ENCODE results near the gene CSPG4.

Gene CSPG4

GRCh38 chr15:75733761-75734651, 21.4 kb upstream of the CSPG4 start:
- Histone ChIP-seq H3K27me3 (ENCODE audit: insufficient read depth, low read length) (0 out of 2 replicates have a peak, but pooled peaks cover 4% of the 10 kb centered on the region), H3F3A (ENCODE audit: insufficient read depth, low read length) (no peaks in the 10 kb centered on the region), H3K79me2 (ENCODE audit: insufficient read depth, low read length) (no peaks in the 10 kb centered on the region), H3K9me3 (ENCODE audit: low read length) (no peaks in the 10 kb centered on the region), H3K4me3 (ENCODE audit: low read depth, low read length, poor library complexity, severe bottlenecking) (no peak overlapping the region), H4K20me1 (ENCODE audit: insufficient read depth, low read length) (no peaks in the 10 kb centered on the region), H3K9ac (ENCODE audit: low read length) (no peak overlapping the region), H2AFZ (ENCODE audit: low read length) (no peak overlapping the region), H3K4me1 (ENCODE audit: insufficient read depth, low read length, severe bottlenecking) (peaks cover 11% of the 10 kb centered on the region), H3K36me3 (ENCODE audit: insufficient read depth, low read length) (no peaks in the 10 kb centered on the region), H3K4me2 (ENCODE audit: low read length) (no peak overlapping the region), H3K9me2 (ENCODE audit: low read depth, low read length) (no peaks in the 10 kb centered on the region), H3K27ac (ENCODE audit: low read depth, low read length, poor library complexity, severe bottlenecking) (no peak overlapping the region)
- TF ChIP-seq CTCF (IDR thresholded peaks at IDR 0.05; ENCODE audit: low read length): no peak
- TF ChIP-seq EZH2 (IDR thresholded peaks at IDR 0.05; ENCODE audit: borderline replicate concordance, low read length): no peak

- H3K9me3 ChIP-seq (ENCODE audit: low read length): no peaks in the 10 kb centered on the region
- H4K20me1 ChIP-seq (ENCODE audit: insufficient read depth, low read length): no peaks in the 10 kb centered on the region
- no peak overlapping the region for H2AFZ ChIP-seq (ENCODE audit: low read length)
- H3F3A ChIP-seq (ENCODE audit: insufficient read depth, low read length): no peaks in the 10 kb centered on the region
- H3K27ac ChIP-seq (ENCODE audit: low read depth, low read length, poor library complexity, severe bottlenecking): no peak overlapping the region
- H3K4me2 ChIP-seq (ENCODE audit: low read length): no peak overlapping the region
- H3K9me2 ChIP-seq (ENCODE audit: low read depth, low read length): no peaks in the 10 kb centered on the region
- H3K27me3 ChIP-seq (ENCODE audit: insufficient read depth, low read length): 0 out of 2 replicates have a peak, but pooled peaks cover 4% of the 10 kb centered on the region
- no peaks in the 10 kb centered on the region for H3K36me3 ChIP-seq (ENCODE audit: insufficient read depth, low read length)
- no peak overlapping the region for H3K4me3 ChIP-seq (ENCODE audit: low read depth, low read length, poor library complexity, severe bottlenecking)
- H3K9ac ChIP-seq (ENCODE audit: low read length): no peak overlapping the region
- TF ChIP-seq CTCF (IDR thresholded peaks at IDR 0.05; ENCODE audit: low read length) (peak; percentile 61), EZH2 (IDR thresholded peaks at IDR 0.05; ENCODE audit: borderline replicate concordance, low read length) (no peak)
- peaks cover 3% of the 10 kb centered on the region for H3K4me1 ChIP-seq (ENCODE audit: insufficient read depth, low read length, severe bottlenecking)
- H3K79me2 ChIP-seq (ENCODE audit: insufficient read depth, low read length): no peaks in the 10 kb centered on the region
Observed at GRCh38 chr15:75732809-75733451, 20.3 kb upstream of the CSPG4 start.

DNA sequence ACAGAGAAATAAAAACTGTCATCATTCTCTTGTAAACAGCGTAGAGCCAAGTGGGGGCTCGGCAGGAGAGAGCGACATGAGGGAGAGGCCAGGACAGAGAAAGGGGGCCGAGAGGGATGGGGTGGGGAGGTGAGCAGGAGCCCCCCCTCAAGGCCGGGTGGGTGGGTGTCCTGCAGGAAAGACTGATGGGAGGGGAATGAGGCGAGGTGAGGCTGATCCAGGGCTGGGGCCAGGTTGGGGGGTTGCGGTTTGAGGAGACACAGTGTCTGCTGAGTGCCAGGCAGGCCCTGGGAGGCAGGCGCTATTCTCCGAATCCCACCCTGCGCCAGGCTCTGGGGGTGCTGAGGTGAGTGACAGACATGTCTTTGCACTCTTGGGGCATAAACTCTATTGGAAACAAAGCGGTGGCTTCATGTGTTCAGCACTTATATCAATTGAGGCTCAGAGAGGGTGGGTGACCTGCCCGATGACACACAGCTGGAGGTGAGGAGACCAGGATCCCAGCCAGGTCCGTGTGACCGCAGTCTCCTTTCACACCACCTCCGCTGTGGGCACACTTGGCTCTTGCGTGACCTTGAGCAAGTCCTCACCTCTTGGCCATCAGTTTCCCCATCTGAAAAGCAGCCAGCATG, 19.6 kb upstream of the CSPG4 start:
- Histone ChIP-seq H3F3A (ENCODE audit: insufficient read depth, low read length) (no peaks in the 10 kb centered on the region), H3K79me2 (ENCODE audit: insufficient read depth, low read length) (no peaks in the 10 kb centered on the region), H3K9me2 (ENCODE audit: low read depth, low read length) (no peaks in the 10 kb centered on the region), H3K4me3 (ENCODE audit: low read depth, low read length, poor library complexity, severe bottlenecking) (no peak overlapping the region), H4K20me1 (ENCODE audit: insufficient read depth, low read length) (no peaks in the 10 kb centered on the region), H3K27me3 (ENCODE audit: insufficient read depth, low read length) (0 out of 2 replicates have a peak, but pooled peaks cover 4% of the 10 kb centered on the region), H3K9me3 (ENCODE audit: low read length) (no peaks in the 10 kb centered on the region), H3K4me2 (ENCODE audit: low read length) (no peak overlapping the region), H3K27ac (ENCODE audit: low read depth, low read length, poor library complexity, severe bottlenecking) (no peak overlapping the region), H3K36me3 (ENCODE audit: insufficient read depth, low read length) (no peaks in the 10 kb centered on the region), H3K4me1 (ENCODE audit: insufficient read depth, low read length, severe bottlenecking) (no peaks in the 10 kb centered on the region), H2AFZ (ENCODE audit: low read length) (no peak overlapping the region), H3K9ac (ENCODE audit: low read length) (no peak overlapping the region)
- TF ChIP-seq EZH2 (IDR thresholded peaks at IDR 0.05; ENCODE audit: borderline replicate concordance, low read length) (no peak), CTCF (IDR thresholded peaks at IDR 0.05; ENCODE audit: low read length) (no peak)

Measured in OCI-LY1 (cell line).